Measurements from ENCODE around the gene TMEM272. TPM values are rescaled to one million over a fixed set of nuclear protein-coding genes. Genes with fewer than 3 reads are reported as not detected.

TMEM272 gene
- total RNA-seq, 1 donor from 2014 or later, result not detected

DNA sequence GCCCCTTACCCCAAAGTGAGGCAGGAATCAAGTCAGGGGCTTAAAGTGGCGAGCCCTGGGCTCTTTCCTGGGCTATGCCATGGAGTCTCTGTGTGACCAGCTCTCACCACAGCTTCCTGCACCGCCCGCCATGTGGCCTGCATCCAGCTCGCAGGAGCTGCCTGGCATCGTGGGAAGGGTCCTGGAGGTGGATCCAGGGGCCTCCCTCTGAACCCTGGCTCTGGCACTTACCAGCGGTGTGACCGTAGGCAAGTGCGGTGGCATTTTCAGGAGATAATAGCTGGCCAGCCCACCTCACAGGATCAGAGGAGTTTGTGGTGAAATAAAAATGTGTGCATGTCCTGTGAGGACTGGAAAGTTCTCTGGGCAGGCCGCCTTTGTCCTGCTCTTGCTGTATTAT, 67.1 kb downstream of the TMEM272 start:
- H3K4me3 ChIP-seq (ENCODE audit: low read depth, low read length), result no peak overlapping the region
- TF ChIP-seq, protein P1, sequence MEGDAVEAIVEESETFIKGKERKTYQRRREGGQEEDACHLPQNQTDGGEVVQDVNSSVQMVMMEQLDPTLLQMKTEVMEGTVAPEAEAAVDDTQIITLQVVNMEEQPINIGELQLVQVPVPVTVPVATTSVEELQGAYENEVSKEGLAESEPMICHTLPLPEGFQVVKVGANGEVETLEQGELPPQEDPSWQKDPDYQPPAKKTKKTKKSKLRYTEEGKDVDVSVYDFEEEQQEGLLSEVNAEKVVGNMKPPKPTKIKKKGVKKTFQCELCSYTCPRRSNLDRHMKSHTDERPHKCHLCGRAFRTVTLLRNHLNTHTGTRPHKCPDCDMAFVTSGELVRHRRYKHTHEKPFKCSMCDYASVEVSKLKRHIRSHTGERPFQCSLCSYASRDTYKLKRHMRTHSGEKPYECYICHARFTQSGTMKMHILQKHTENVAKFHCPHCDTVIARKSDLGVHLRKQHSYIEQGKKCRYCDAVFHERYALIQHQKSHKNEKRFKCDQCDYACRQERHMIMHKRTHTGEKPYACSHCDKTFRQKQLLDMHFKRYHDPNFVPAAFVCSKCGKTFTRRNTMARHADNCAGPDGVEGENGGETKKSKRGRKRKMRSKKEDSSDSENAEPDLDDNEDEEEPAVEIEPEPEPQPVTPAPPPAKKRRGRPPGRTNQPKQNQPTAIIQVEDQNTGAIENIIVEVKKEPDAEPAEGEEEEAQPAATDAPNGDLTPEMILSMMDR (conservative IDR thresholded peaks at IDR 0.05; ENCODE audit: low read depth, low read length), result no peak
- no peak for DNase-seq (ENCODE audit: low read depth)

DNA sequence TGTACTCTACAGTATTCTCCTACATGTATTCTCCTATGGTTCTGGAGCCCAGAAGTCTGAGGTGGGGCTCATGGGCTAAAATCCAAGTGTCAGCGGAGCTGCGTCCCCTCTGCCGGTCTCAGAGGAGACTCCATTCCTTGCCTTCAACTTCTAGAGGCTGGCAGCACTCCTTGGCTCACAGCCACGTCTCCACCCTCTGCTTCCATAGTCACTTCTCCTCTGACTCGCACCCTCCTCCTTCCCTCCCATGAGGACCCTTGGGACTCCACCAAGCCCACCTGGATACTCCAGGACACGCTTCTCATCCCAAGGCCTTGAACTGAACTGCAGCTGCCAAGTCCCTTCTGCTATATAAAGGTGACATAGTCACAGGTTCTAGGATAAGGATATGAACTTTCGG, 68.8 kb downstream of the TMEM272 start:
- TF ChIP-seq, protein P1 (conservative IDR thresholded peaks at IDR 0.05; ENCODE audit: low read depth, low read length), result no peak
- H3K4me3 ChIP-seq (ENCODE audit: low read depth, low read length), result no peak overlapping the region
- DNase-seq (ENCODE audit: low read depth), result no peak

DNA sequence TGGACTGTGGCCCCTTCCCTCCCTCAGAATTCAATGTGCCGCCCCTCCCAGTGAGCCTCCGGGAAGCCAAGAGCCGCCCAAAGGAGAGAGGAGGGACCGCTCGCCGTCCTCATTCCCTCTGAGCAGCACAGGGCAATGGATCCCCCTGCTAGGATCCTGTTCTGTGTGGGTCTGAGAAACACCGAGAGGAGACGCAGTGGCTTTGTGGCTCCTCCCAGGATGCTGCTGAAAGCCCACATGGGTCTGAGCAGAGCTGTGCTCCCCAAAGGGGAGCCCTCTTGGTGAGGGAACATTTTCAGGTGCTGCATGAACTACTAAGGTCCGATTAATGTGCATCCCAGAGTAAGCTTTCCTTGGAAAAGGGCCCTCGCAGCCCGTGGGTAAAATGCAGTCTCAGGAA, 71.5 kb downstream of the TMEM272 start:
- TF ChIP-seq, protein P1 (conservative IDR thresholded peaks at IDR 0.05; ENCODE audit: low read depth, low read length), result no peak
- DNase-seq (ENCODE audit: low read depth), result no peak

DNA sequence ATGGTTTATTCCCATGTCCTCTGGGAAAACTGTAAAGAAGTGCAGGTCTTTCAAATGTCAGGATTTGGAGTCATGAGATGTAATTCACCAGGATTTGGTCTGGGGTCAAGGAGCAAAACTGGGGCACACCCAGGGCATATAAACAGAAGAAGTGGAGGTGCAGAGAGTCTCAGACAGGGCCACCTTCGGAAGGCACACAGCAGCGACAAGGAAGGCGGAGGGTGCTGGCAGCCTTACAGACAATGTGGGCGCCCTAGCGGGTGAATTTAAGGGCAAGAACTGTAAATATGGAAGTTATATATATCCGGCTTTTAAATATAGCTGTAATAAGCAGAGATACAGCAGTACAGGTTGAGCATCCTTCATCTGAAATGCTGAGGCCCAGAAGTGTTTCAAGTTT, 72.2 kb downstream of the TMEM272 start:
- TF ChIP-seq, protein P1 (conservative IDR thresholded peaks at IDR 0.05; ENCODE audit: low read depth, low read length), result no peak
- no peak for DNase-seq (ENCODE audit: low read depth)
- H3K4me3 ChIP-seq (ENCODE audit: low read depth, low read length), result no peak overlapping the region

More for the DNA sequence above, 71.5 kb downstream of the TMEM272 start:
- no peak overlapping the region for H3K4me3 ChIP-seq (ENCODE audit: low read depth, low read length)

DNA sequence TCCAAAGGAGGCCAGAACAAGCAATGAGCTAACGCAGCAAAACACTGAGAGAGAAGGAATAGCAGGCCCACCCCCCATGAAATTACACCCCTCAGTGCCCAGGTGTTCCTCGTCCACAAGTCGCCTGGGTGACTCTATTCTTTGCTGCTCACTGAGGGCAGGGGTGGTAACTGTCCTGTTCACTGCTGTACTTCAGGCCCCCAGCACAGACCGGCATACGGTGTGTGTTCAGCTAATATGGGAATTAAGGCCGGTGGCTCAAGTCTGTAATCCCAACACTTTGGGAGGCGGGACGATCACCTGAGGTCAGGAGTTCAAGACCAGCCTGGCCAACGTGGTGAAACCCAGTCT, 72.9 kb downstream of the TMEM272 start:
- no peak overlapping the region for H3K4me3 ChIP-seq (ENCODE audit: low read depth, low read length)
- no peak for DNase-seq (ENCODE audit: low read depth)
- TF ChIP-seq, protein P1 (conservative IDR thresholded peaks at IDR 0.05; ENCODE audit: low read depth, low read length), result no peak

DNA sequence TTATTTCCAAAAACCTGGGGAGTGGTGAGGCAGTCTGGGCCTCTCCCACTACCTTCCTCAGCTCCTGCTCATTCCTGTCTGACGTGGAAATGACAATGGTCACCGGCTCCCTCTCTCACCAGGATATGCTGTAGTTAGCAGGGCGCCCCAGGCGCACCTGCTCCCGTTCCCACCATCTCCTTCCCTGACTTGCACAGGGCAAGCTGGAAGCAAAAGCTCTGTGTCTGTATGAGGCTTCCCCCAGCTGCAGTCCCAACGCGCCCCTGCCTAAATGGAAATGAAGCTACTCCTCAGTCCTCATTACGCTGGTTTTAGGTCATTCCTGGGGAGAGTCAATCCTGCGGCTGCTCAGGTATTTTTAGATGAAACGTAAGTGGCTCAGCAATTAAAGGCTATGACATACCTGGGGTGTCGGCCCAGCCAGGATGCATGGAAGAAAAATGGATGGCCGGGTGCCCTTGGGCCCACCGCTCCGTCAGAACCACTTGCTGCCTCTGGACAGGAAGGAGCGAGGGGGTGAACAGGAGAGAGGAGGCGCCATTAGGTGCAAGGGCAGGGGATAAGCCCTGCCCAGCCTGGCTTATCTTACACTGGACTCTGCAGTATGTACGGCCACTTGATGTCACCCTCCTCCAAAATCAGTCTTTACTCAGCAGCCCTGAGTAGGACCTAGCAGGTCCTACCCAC, 73.4 kb downstream of the TMEM272 start:
- no peak overlapping the region for H3K4me3 ChIP-seq (ENCODE audit: low read depth, low read length)
- TF ChIP-seq, protein P1 (conservative IDR thresholded peaks at IDR 0.05; ENCODE audit: low read depth, low read length), result no peak
- DNase-seq (ENCODE audit: low read depth), result no peak
